Kidney (tissue), 14 donors: ENCODE measurements around the gene XYLT1. TPM values are rescaled to one million over a fixed set of nuclear protein-coding genes. Genes with fewer than 3 reads are reported as not detected.

Experiments
- DNase-seq, 5 donors: peaks; one replicate each; pipeline ENCODE4 v3.0.0-alpha.2; 2013 to 2020
- FAIRE-seq: peaks from 2 replicates; lab custom pipeline; 2012; peaks lifted over from hg19 to GRCh38; lab: Jason Lieb, UNC
- H3K27ac ChIP-seq, 2 donors: one replicate each; pipeline ENCODE4 v1.7.0; 2013; ENCODE audit warnings: low read depth in 2 of 2, low read length in 2 of 2, inconsistent platforms in 1 of 2
- H3K27me3 ChIP-seq: one replicate; pipeline ENCODE4 v1.7.1; 2013; ENCODE audit warnings: low read length, inconsistent platforms; ENCODE audit not compliant: control insufficient read depth, insufficient read depth
- H3K36me3 ChIP-seq, 3 donors: one replicate each; pipeline versions ENCODE4 v1.7.0 to v1.7.1; 2013; ENCODE audit warnings: low read length in 3 of 3, control low read depth in 1 of 3, inconsistent platforms in 1 of 3; ENCODE audit not compliant: insufficient read depth in 3 of 3, control insufficient read depth in 2 of 3
- H3K4me1 ChIP-seq, 3 donors: one replicate each; pipeline versions ENCODE4 v1.7.0 to v1.7.1; 2013; ENCODE audit warnings: low read length in 3 of 3, inconsistent platforms in 1 of 3, low read depth in 1 of 3; ENCODE audit not compliant: control insufficient read depth in 2 of 3, insufficient read depth in 2 of 3
- H3K4me3 ChIP-seq, 3 donors: one replicate each; pipeline versions ENCODE4 v1.7.0 to v1.8.1; 2013; ENCODE audit warnings: low read length in 3 of 3, control low read depth in 1 of 3, inconsistent platforms in 1 of 3
- H3K9ac ChIP-seq, 3 donors: one replicate each; pipeline versions ENCODE4 v1.7.0 to v1.7.1; 2013; ENCODE audit warnings: low read length in 3 of 3, control low read depth in 1 of 3, inconsistent platforms in 1 of 3
- H3K9me3 ChIP-seq, 3 donors: one replicate each; pipeline versions ENCODE4 v1.7.0 to v1.7.1; 2013; ENCODE audit warnings: low read length in 3 of 3, control low read depth in 1 of 3, inconsistent platforms in 1 of 3; ENCODE audit not compliant: control insufficient read depth in 2 of 3, insufficient read depth in 1 of 3
- intact Hi-C: fragments of 100-400 bp; cut with DNase I; formaldehyde crosslinking; loops from one replicate; pipeline ENCODE4 v1.11.1; 2022
- polyA plus RNA-seq: library from polyadenylated mRNA; stranded (reverse); fragments of 350-450 nt; fragmentation: Illumina TruSeq; extraction: RNeasy Lipid Tissue Mini Kit (QIAGEN cat#74804); gene quantifications from one replicate; pipeline ENCODE4 v1.2.3, GENCODE V29; 2014; ENCODE audit warnings: low read depth, low replicate concordance; ENCODE audit not compliant: insufficient read depth
- total RNA-seq: library from RNA; stranded (reverse); fragmentation: NEBNext Ultra II Directional; extraction: Animal tissue kit (Norgen Biotek cat#: 25700); gene quantifications from one replicate; pipeline ENCODE4 v1.2.1, GENCODE V29; 2021
- TF ChIP-seq, protein P1 (sequence below): IDR thresholded peaks from 3 replicates; pipeline ENCODE4 v1.5.1; 2012; ENCODE audit warnings: mild to moderate bottlenecking, moderate library complexity, borderline replicate concordance; ENCODE audit not compliant: insufficient read depth; ENCODE audit errors: extremely low read depth
- donor health status: control.
- donor health status: control.
- donor health status: control.
- donor health status: control.
- donor health status: control.
- donor health status: DM: yes; HTN: yes; CAD: no.
- donor health status: Normal renal cell carcinoma (clear cell type).

XYLT1 gene
- total and polyA plus RNA-seq, 2 donors from 2014 or later, result 0.52 to 7.6 TPM

GRCh38 chr16:17125671-17126070 lies 345.1 kb downstream of the XYLT1 start:
- Histone ChIP-seq H3K36me3 (no peaks in the 10 kb centered on the region), H3K27ac (no peak overlapping the region)
- FAIRE-seq, result no peak

DNA sequence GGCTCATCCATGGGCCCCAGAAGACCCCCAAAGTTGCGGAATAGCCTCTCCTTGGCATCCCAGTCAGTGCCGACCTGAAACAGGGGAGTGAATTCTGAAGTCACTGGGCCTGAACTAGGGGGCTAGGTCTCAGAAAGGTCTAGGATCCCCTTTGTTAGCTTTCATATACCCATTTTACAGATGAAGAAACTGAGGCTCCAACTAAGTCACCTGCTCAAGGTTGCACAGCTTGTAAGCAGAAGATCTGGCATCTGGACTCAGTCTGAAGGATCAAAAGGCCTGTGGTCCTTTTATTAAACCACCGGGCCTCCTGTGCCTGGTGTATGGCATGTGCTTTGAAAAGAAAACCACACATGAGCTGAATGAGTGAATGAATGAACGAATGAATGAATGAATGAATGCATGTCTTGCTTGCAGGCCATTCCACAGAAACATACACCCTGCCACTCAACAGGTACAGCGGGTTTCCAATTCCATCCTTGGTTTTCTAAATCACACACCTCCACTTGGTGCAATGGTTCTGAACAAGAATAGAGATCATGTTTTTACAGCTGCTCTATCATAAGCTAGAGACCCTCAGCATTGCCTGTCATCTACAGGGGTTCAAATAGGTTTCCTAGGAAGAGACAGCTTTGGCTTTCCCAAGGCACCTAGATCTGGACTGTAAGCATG lies 352.7 kb downstream of the XYLT1 start:
- H3K36me3 ChIP-seq, result no peaks in the 10 kb centered on the region
- no peak overlapping the region for H3K9ac ChIP-seq
- no peak overlapping the region for H3K4me3 ChIP-seq
- no peak for FAIRE-seq
- TF ChIP-seq, protein P1, sequence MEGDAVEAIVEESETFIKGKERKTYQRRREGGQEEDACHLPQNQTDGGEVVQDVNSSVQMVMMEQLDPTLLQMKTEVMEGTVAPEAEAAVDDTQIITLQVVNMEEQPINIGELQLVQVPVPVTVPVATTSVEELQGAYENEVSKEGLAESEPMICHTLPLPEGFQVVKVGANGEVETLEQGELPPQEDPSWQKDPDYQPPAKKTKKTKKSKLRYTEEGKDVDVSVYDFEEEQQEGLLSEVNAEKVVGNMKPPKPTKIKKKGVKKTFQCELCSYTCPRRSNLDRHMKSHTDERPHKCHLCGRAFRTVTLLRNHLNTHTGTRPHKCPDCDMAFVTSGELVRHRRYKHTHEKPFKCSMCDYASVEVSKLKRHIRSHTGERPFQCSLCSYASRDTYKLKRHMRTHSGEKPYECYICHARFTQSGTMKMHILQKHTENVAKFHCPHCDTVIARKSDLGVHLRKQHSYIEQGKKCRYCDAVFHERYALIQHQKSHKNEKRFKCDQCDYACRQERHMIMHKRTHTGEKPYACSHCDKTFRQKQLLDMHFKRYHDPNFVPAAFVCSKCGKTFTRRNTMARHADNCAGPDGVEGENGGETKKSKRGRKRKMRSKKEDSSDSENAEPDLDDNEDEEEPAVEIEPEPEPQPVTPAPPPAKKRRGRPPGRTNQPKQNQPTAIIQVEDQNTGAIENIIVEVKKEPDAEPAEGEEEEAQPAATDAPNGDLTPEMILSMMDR, result no peak
- no peak overlapping the region for H3K27ac ChIP-seq
- no peak for DNase-seq
- no peaks in the 10 kb centered on the region for H3K4me1 ChIP-seq
- no peaks in the 10 kb centered on the region for H3K27me3 ChIP-seq
- no peaks in the 10 kb centered on the region for H3K9me3 ChIP-seq
- intact Hi-C loops, result no loop called here

More at GRCh38 chr16:17125671-17126070, 345.1 kb downstream of the XYLT1 start:
- DNase-seq, result no peak
- H3K9me3 ChIP-seq, result no peaks in the 10 kb centered on the region
- H3K9ac ChIP-seq, result no peak overlapping the region
- H3K4me3 ChIP-seq, result no peak overlapping the region
- intact Hi-C loops, result no loop called here
- H3K27me3 ChIP-seq, result no peaks in the 10 kb centered on the region
- TF ChIP-seq, protein P1, result no peak
- no peaks in the 10 kb centered on the region for H3K4me1 ChIP-seq

- DNase-seq, result no peak
- Histone ChIP-seq H3K4me1 (no peaks in the 10 kb centered on the region), H3K27ac (no peak overlapping the region), H3K36me3 (no peaks in the 10 kb centered on the region), H3K9me3 (no peaks in the 10 kb centered on the region), H3K4me3 (no peak overlapping the region), H3K9ac (no peak overlapping the region), H3K27me3 (no peaks in the 10 kb centered on the region)
- intact Hi-C loops, result no loop called here
- TF ChIP-seq, protein P1, result no peak
- FAIRE-seq, result no peak
Observed at GRCh38 chr16:17116595-17117322, 354.0 kb downstream of the XYLT1 start.
